Stomach smooth muscle (tissue), 2 donors: ENCODE results near the gene TENT5A.
A peak's percentile ranks its signal among the peaks of the same experiment; 100 is the strongest.
"Not testable (repeated sequence)": the region's sequence is repeated elsewhere in the genome, so short reads cannot be mapped to it uniquely, and the experiment has no call there.

Experiments
- H3K27ac ChIP-seq: one replicate; pipeline ENCODE4 v1.7.0; 2013; ENCODE audit warnings: mild to moderate bottlenecking, low read length, inconsistent platforms
- H3K27me3 ChIP-seq, 2 donors: one replicate each; pipeline ENCODE4 v1.7.0; 2013; ENCODE audit warnings: low read length in 2 of 2; ENCODE audit not compliant: insufficient read depth in 2 of 2, control insufficient read depth in 1 of 2
- H3K36me3 ChIP-seq, 2 donors: one replicate each; pipeline ENCODE4 v1.7.0; 2013; ENCODE audit warnings: low read length in 2 of 2; ENCODE audit not compliant: control insufficient read depth in 2 of 2, insufficient read depth in 2 of 2
- H3K4me1 ChIP-seq: one replicate; pipeline ENCODE4 v1.7.0; 2013; ENCODE audit warnings: low read length; ENCODE audit not compliant: control insufficient read depth, insufficient read depth
- H3K4me3 ChIP-seq, 2 donors: one replicate each; pipeline ENCODE4 v1.7.0; 2013; ENCODE audit warnings: low read length in 2 of 2
- H3K9ac ChIP-seq, 2 donors: one replicate each; pipeline ENCODE4 v1.7.0; 2013; ENCODE audit warnings: low read length in 2 of 2, mild to moderate bottlenecking in 1 of 2
- H3K9me3 ChIP-seq, 2 donors: one replicate each; pipeline ENCODE4 v1.7.0; 2013; ENCODE audit warnings: low read length in 2 of 2; ENCODE audit not compliant: control insufficient read depth in 2 of 2
- donor health status: healthy.
- donor health status: Pancreatic carcinoma.

TENT5A gene

GRCh38 chr6:81750200-81750599 is 2.3 kb downstream of the TENT5A start:
- Histone ChIP-seq H3K9ac (peak overlapping the region; percentile 75 to 80), H3K27ac (no peak overlapping the region), H3K9me3 (no peaks in the 10 kb centered on the region), H3K36me3 (peaks cover 2 to 6% of the 10 kb centered on the region in 2 donors), H3K27me3 (no peaks in the 10 kb centered on the region), H3K4me1 (peaks cover 13% of the 10 kb centered on the region), H3K4me3 (peak overlapping the region; percentile 98)

- Histone ChIP-seq H3K27ac (no peak overlapping the region), H3K4me3 (peak overlapping the region; percentile 98), H3K27me3 (no peaks in the 10 kb centered on the region), H3K36me3 (peaks cover 2 to 6% of the 10 kb centered on the region in 2 donors), H3K9me3 (no peaks in the 10 kb centered on the region), H3K9ac (peak overlapping the region; percentile 55 to 75), H3K4me1 (peaks cover 13% of the 10 kb centered on the region)
These were observed 2.8 kb downstream of the TENT5A start for GRCh38 chr6:81749707-81750106.

GRCh38 chr6:81748994-81749393 is 3.5 kb downstream of the TENT5A start:
- Histone ChIP-seq H3K4me1 (peaks cover 8% of the 10 kb centered on the region), H3K9ac (peak overlapping the region in 1 of 2 donors; percentile 0), H3K27me3 (no peaks in the 10 kb centered on the region), H3K9me3 (no peaks in the 10 kb centered on the region), H3K27ac (no peak overlapping the region), H3K36me3 (peaks cover 2 to 6% of the 10 kb centered on the region in 2 donors), H3K4me3 (peak overlapping the region; percentile 98)

GRCh38 chr6:81747327-81747726 is 5.2 kb downstream of the TENT5A start:
- Histone ChIP-seq H3K4me3 (peak overlapping the region; percentile 21 to 31), H3K4me1 (peaks cover 6% of the 10 kb centered on the region), H3K9ac (no peak overlapping the region), H3K27me3 (no peaks in the 10 kb centered on the region), H3K27ac (peak overlapping the region; percentile 26), H3K36me3 (peaks cover 2 to 6% of the 10 kb centered on the region in 2 donors), H3K9me3 (no peaks in the 10 kb centered on the region)

GRCh38 chr6:81744131-81744530 is 8.3 kb downstream of the TENT5A start:
- H3K9me3 ChIP-seq, result no peaks in the 10 kb centered on the region

GRCh38 chr6:81743649-81744048 is 8.8 kb downstream of the TENT5A start:
- H3K36me3 ChIP-seq, result peaks cover 0 to 6% of the 10 kb centered on the region in 2 donors
- H3K9me3 ChIP-seq, result no peaks in the 10 kb centered on the region
- no peak overlapping the region for H3K27ac ChIP-seq
- H3K27me3 ChIP-seq, result no peaks in the 10 kb centered on the region
- peaks cover 6% of the 10 kb centered on the region for H3K4me1 ChIP-seq
- no peak overlapping the region for H3K9ac ChIP-seq
- H3K4me3 ChIP-seq, result no peak overlapping the region

More at GRCh38 chr6:81744131-81744530, 8.3 kb downstream of the TENT5A start:
- Histone ChIP-seq H3K36me3 (peaks cover 0 to 6% of the 10 kb centered on the region in 2 donors), H3K27me3 (no peaks in the 10 kb centered on the region), H3K4me3 (no peak overlapping the region), H3K4me1 (peaks cover 6% of the 10 kb centered on the region), H3K9ac (no peak overlapping the region), H3K27ac (no peak overlapping the region)

GRCh38 chr6:81741689-81742088 is 10.8 kb downstream of the TENT5A start:
- Histone ChIP-seq H3K4me3 (no peak overlapping the region), H3K27ac (no peak overlapping the region), H3K36me3 (no peaks in the 10 kb centered on the region), H3K4me1 (no peaks in the 10 kb centered on the region), H3K9me3 (no peaks in the 10 kb centered on the region), H3K9ac (no peak overlapping the region), H3K27me3 (no peaks in the 10 kb centered on the region)

GRCh38 chr6:81740591-81740990 is 11.9 kb downstream of the TENT5A start:
- H3K27ac ChIP-seq, H3K9ac ChIP-seq, H3K27me3 ChIP-seq, H3K4me3 ChIP-seq, H3K9me3 ChIP-seq, H3K36me3 ChIP-seq, H3K4me1 ChIP-seq: not testable (repeated sequence)

GRCh38 chr6:81739230-81740195 is 13.0 kb downstream of the TENT5A start:
- Histone ChIP-seq H3K4me3 (no peak overlapping the region), H3K4me1 (no peaks in the 10 kb centered on the region), H3K9ac (no peak overlapping the region), H3K27ac (no peak overlapping the region), H3K9me3 (peaks cover 0 to 5% of the 10 kb centered on the region in 2 donors), H3K27me3 (no peaks in the 10 kb centered on the region), H3K36me3 (no peaks in the 10 kb centered on the region)

GRCh38 chr6:81736428-81736827 is 16.1 kb downstream of the TENT5A start:
- no peaks in the 10 kb centered on the region for H3K4me1 ChIP-seq
- H3K27ac ChIP-seq, result no peak overlapping the region
- no peak overlapping the region for H3K9ac ChIP-seq
- no peaks in the 10 kb centered on the region for H3K27me3 ChIP-seq
- no peak overlapping the region for H3K4me3 ChIP-seq
- H3K36me3 ChIP-seq, result no peaks in the 10 kb centered on the region
- peaks cover 0 to 5% of the 10 kb centered on the region in 2 donors for H3K9me3 ChIP-seq
